Ishikawa (cell line): ENCODE measurements around the gene DPYD.

Source experiments
- CEBPB ChIP-seq: IDR thresholded peaks from 2 replicates; pipeline ENCODE4 v1.6.1; 2012
- CREB1 ChIP-seq: IDR thresholded peaks from 2 replicates; pipeline ENCODE4 v1.6.1; 2012; ENCODE audit warnings: low read depth
- EGR1 ChIP-seq: IDR thresholded peaks from 2 replicates; pipeline ENCODE4 v1.6.1; 2012
- EP300 ChIP-seq: IDR thresholded peaks from 2 replicates; pipeline ENCODE4 v1.6.1; 2012; ENCODE audit warnings: borderline replicate concordance
- FOXM1 ChIP-seq: IDR thresholded peaks from 2 replicates; pipeline ENCODE4 v1.6.1; 2012; ENCODE audit warnings: low read depth, borderline replicate concordance
- MAX ChIP-seq: IDR thresholded peaks from 2 replicates; pipeline ENCODE4 v1.6.1; 2012
- NFIC ChIP-seq: IDR thresholded peaks from 2 replicates; pipeline ENCODE4 v1.6.1; 2012
- RAD21 ChIP-seq: IDR thresholded peaks from 2 replicates; pipeline ENCODE4 v1.6.1; 2012; ENCODE audit warnings: low read depth
- REST ChIP-seq: IDR thresholded peaks from 2 replicates; pipeline ENCODE4 v1.6.1; 2012; ENCODE audit warnings: low read depth, mild to moderate bottlenecking
- TAF1 ChIP-seq: IDR thresholded peaks from 2 replicates; pipeline ENCODE4 v1.6.1; 2012; ENCODE audit warnings: low read depth, mild to moderate bottlenecking
- TCF12 ChIP-seq: IDR thresholded peaks from 2 replicates; pipeline ENCODE4 v1.6.1; 2012; ENCODE audit warnings: low read depth
- TEAD4 ChIP-seq: IDR thresholded peaks from 2 replicates; pipeline ENCODE4 v1.6.1; 2012
- USF1 ChIP-seq: IDR thresholded peaks from 2 replicates; pipeline ENCODE4 v1.6.1; 2012
- YY1 ChIP-seq: IDR thresholded peaks from 2 replicates; pipeline ENCODE4 v1.6.1; 2012; ENCODE audit warnings: low read depth
- ZBTB7A ChIP-seq: IDR thresholded peaks from 2 replicates; pipeline ENCODE4 v1.6.1; 2012; ENCODE audit warnings: low read depth

DPYD gene

GRCh38 chr1:97366984-97367383, 553.9 kb downstream of the DPYD start:
- TF ChIP-seq USF1 (no peak), TEAD4 (no peak), TCF12 (no peak), CEBPB (no peak), EP300 (no peak), TAF1 (no peak), FOXM1 (no peak), EGR1 (no peak), MAX (no peak), RAD21 (no peak), CREB1 (no peak), ZBTB7A (no peak), REST (no peak), YY1 (no peak)

- TF ChIP-seq TEAD4 (no peak), REST (no peak), TAF1 (no peak), CEBPB (no peak), CREB1 (no peak), NFIC (no peak), EGR1 (no peak), YY1 (no peak), ZBTB7A (no peak), EP300 (no peak), FOXM1 (no peak), MAX (no peak), RAD21 (no peak)
Measured at GRCh38 chr1:97365026-97365425, 555.8 kb downstream of the DPYD start.

DNA sequence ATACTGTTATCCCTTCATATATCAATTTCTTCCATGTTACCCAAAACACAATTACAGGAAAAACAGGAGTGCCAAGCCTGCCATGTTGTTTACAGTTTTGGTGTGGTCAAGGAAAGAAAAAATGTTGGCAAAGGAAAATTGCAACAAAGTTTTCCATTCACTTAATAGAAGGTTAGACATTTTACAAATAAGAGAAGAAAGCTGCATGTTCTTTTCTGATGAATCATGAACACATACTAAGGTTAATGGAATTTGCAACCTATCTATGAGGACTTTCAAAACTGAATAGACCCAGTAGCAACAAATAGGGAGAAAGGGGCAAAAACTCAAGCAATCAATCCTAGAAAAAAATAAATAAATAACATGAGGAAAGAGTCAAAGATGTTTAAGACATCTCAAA, 556.7 kb downstream of the DPYD start:
- TF ChIP-seq ZBTB7A = no peak
- TF ChIP-seq NFIC = no peak
- TF ChIP-seq MAX = no peak
- no peak for TF ChIP-seq TAF1
- TF ChIP-seq YY1 = no peak
- TF ChIP-seq REST = no peak
- TF ChIP-seq CREB1 = no peak
- TF ChIP-seq CEBPB = no peak

DNA sequence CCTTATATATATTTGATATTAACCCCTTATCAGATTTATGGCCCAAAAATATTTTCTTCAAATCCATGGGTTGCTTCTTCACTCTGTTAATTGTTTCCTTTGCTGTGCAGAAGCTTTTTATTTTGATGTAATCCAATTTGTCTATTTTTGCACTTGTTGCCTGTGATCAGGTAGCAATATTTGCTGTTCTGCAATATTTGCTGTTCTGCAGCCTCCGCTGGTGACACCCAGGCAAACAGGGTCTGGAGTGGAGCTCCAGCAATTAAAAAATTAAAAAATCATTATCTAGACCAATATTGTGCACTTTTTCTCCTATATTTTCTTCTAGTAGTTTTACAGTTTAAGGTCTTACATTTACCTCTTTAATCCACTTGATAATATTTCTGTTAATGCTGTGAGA, 564.5 kb downstream of the DPYD start:
- TF ChIP-seq EP300 = no peak
- no peak for TF ChIP-seq MAX
- TF ChIP-seq EGR1 = no peak
- no peak for TF ChIP-seq YY1
- no peak for TF ChIP-seq NFIC
- no peak for TF ChIP-seq CREB1
- TF ChIP-seq USF1 = no peak
- no peak for TF ChIP-seq RAD21

- no peak for TF ChIP-seq MAX
- no peak for TF ChIP-seq EP300
- TF ChIP-seq REST = no peak
- TF ChIP-seq CREB1 = no peak
- TF ChIP-seq YY1 = no peak
- no peak for TF ChIP-seq TCF12
- TF ChIP-seq FOXM1 = no peak
- TF ChIP-seq NFIC = no peak
- no peak for TF ChIP-seq TAF1
- TF ChIP-seq TEAD4 = no peak
- TF ChIP-seq EGR1 = no peak
- TF ChIP-seq RAD21 = no peak
Measured at GRCh38 chr1:97352936-97353382, 567.9 kb downstream of the DPYD start.
